SHP77 (cell line): ENCODE data around the gene SMAD9.

Experiments used
- DNase-seq, 2 experiments: peaks; one replicate each; lab custom pipeline; 2025; lab: John Stamatoyannopoulos, UW

SMAD9 gene

DNA sequence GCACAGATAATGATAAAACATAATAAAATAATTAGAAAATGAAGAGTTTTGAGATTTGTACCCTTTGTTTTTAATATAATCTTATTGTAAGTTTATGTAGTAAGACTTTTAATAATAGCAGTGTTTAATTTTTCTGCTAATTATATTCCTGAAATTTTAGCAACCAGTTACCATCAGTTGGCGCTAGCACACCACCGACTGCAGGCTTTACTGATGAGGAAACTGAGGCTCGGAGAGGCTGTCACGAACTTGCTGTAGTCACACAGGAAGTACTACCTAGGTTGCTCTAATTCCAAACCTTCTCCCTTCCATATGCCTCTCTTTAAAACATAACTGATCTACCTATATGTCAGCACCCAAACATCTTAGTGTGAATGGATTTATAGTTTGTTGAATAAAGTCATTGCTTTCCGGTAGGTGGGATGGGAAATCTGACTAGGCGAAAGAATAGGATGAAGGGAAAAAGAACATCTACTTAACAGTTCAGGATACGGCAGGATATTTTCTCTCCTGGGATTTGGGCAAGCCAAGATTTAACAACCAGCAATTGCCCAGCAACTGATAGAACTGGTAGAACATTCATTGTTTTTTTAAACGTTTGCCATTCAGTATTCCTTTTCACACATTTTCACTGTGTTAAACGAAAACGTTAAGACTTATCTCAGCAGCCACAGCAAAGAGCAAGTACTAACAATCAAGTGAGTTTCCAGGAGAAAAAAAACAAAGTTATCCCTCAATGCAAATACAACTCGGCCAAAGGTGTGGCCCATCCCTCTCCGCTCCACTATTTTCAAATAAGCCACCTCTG is 101.8 kb downstream of the SMAD9 start:
- no peak for DNase-seq

DNA sequence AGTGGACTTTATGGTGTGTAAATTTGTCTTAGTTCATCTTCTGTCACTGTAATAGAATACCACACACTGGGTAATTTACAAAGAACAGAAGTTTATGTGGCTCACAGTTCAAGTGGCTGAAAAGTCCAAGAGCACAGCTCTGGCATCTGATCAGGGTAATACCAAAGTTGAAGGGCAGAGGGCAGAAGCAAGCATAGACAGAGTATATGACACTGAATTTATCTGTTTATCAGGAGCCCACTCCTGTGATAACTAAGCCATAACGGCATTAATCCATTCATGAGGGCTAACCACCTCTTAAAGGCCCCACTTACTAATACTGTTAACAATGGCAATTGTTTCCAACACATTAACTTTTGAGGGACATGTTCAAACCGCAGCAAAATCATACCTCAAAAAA is 105.0 kb downstream of the SMAD9 start:
- no peak for DNase-seq

DNA sequence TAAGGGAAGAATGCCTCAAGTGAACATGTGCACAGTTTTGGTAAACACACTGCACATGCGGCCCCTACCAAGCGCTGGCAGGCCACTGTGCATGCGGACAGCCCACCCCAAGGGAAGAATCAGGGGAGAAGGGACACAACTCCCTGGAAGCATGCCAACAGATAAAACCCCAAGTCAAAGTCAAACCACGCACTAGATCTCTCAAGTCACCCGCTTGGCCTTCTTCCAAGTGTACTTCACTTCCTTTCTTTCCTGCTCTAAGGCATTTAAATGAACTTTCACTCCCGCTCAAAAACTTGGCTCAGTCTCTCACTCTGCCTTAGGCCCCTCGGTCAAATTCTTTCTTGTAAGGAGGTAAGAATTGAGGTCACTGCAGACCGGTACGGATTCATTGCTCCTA is 105.6 kb downstream of the SMAD9 start:
- no peak for DNase-seq

DNA sequence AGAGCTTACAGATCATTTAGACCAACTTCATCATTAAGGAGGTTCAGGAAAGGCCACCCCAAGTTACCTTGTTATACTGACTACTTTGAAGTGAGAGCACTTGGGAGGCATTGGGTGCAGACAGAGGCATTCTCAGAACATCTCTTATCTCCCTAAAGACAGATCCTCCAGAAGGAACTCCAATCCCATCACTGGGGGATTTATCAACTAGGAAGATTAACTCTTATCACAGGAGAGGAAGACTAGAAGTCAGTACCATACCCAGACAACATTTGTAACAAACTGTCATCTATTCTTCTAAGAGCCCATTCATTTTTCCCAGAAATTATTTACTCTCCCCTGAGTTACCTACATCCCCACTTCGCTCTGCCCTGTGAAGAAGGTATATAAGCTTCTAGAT is 106.8 kb downstream of the SMAD9 start:
- no peak for DNase-seq

DNA sequence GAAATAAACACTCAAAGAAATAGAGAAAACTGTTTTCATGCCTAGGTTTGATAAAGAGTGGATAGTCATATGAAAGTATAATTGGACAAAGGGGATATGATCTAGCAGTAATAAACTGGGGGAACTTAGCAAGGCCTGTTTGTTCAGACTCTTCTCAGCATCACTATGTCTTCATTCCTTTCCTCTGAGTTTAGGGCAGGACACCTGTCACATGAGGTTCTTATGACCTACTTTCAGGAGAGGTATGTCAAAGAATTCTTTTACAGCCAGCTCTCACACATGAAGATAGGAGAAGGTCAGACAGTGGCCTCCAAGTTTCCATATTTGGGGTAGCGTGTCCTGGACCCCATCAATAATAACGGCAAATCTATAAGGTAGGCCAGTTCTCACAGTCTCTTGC is 112.4 kb downstream of the SMAD9 start:
- no peak for DNase-seq

DNA sequence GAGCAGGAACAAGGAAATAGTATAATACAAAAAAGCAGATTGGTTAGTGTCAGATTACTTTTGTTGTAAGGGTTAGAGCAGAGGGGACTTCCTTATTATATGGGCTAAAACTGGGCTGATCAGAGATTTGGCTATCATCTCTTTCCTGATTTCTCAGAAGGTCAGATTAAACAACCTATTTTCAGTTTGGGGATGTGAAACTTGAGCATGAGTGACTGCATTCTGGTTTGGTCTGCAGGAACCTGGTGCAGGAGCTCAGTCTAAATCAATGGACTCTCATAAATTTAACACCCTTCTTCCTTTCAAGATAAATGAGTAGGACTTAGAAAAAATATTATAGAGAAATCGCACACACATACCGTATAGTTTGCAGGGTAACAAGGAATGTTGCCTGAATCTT is 113.9 kb downstream of the SMAD9 start:
- no peak for DNase-seq

DNA sequence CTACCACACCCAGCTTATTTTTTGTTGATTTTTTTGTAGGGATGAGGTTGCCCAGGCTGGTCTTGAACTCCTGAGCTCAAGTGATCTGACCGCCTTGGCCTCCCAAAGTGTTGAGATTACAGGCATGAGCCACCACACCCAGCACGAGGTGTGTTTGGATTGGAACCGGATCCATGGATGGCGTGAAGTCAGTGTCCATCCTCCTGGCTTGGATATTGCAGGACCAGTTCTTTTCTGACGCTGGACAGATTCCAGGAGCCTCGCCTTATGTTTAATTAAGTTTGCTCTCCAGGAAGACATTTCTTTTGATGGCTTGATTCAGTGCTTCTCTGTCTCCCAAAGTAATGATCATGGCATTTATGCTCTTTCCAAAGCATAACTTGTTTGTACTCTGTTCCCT is 115.5 kb downstream of the SMAD9 start:
- no peak for DNase-seq

DNA sequence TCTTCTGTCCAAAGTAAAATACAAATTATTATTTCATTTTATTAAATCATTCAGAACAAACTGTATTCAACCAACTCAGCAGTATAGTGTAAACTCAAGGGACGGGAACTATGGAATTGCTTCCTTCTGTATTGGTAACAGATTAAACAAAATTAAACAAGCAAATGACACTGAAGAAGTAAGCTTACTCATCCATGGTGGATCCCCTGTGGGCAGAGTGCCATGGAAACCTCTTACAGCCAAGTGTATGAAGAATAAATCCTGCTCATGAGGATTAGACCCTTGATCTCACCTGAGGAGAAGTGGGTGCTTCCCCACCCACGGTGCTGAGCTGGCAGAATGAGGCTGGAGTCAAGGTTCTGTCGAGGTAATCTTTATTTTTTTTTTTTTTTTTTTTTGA is 119.0 kb downstream of the SMAD9 start:
- DNase-seq: no peak

DNA sequence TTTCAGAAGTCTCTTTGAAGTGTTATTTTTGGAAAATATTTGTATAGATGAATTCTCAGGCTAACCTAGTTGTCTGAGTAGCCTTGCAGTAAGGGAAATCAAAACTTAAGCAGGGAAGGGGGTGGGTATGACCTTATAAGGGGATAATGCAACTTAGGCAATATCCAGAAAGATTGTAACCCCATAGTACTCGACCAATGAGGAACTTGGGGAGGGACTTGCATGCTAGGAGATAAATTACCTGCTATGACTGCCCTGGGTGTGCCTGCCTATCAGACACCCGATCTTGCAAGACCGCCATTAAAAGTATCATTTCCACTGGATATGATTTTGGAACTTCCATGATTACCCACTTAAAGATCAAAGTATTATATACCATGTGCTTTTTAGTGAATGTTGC is 124.0 kb downstream of the SMAD9 start:
- DNase-seq: no peak

DNA sequence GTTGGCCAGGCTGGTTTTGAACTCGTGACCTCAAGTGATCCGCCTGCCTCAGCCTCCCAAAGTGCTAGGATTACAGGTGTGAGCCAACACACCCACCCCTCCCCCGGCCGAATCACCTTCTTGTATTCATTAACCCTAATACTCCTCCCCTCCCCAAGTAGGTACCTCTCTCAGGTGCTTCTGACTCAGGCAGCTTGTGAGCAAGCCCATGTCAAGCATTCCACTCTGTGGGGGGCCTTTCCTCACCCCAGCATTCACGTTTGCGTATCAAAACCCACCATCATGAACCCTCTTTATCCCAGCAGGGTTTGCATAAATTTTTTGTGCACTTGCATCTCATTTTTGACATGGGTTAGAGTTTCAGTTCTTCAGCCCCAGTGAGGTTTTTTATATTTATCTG is 124.6 kb downstream of the SMAD9 start:
- DNase-seq: no peak
